ENCODE measurements around the gene KIF13A. TPM values are rescaled to one million over a fixed set of nuclear protein-coding genes. Genes with fewer than 3 reads are reported as not detected.
"Not testable (repeated sequence)": the region's sequence is repeated elsewhere in the genome, so short reads cannot be mapped to it uniquely, and the experiment has no call there.

Gene KIF13A
- total RNA-seq, 1 experiment from 2014 or later: 19.7 TPM

DNA sequence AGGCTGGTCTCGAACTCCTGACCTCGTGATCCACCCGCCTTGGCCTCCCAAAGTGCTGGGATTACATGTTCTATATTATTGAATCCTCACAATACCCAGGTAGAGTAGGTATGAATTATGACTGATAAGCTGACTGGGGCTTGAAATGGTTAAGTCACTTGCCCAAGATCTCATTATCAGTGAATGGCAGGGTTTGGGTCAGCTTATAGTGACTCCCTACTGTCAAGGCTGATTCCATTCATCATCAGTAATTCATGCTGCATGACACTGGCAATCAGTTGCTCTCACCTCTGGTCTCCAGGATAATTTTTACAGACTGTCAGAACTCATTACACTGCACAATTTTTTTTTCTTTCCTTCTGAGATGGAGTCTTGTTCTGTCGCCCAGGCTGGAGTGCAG, 127.6 kb downstream of the KIF13A start:
- no peaks in the 10 kb centered on the region for H3K27me3 ChIP-seq (replicated peaks; ENCODE audit: insufficient read depth, low read depth, low read length, poor library complexity)
- ChIA-PET CTCF (interaction anchor here (0.6 kb wide), 1 partner anchor 262 kb away, joined by 4 read pairs; no protein-coding TSS in a partner anchor), POLR2A (ENCODE audit: low non-redundant PET) (no interaction called here)
- TF ChIP-seq CTCF (conservative IDR thresholded peaks at IDR 0.05; ENCODE audit: low read depth, low read length): no peak
- no peak for TF ChIP-seq EZH2 (IDR thresholded peaks at IDR 0.05; ENCODE audit: borderline replicate concordance, low read depth, low read length, poor library complexity, severe bottlenecking)
- no TSS peak for BruUV-seq (replicated peaks)
- no peak overlapping the region for H3K4me3 ChIP-seq (ENCODE audit: low read depth, low read length, poor library complexity, severe bottlenecking)
- H3K4me1 ChIP-seq (ENCODE audit: insufficient read depth, low read length, poor library complexity, severe bottlenecking): no peaks in the 10 kb centered on the region
- intact Hi-C loops (cut with micrococcal nuclease; ENCODE audit: unreplicated experiment): no loop called here
- no peaks in the 10 kb centered on the region for H3K9me3 ChIP-seq (ENCODE audit: low read depth, low read length, poor library complexity, severe bottlenecking)
- no peaks in the 10 kb centered on the region for H3K36me3 ChIP-seq (ENCODE audit: insufficient read depth, low read length, poor library complexity, severe bottlenecking)
- no peak overlapping the region for H3K27ac ChIP-seq (ENCODE audit: low read depth, low read length, poor library complexity, severe bottlenecking)
- DNase-seq (ENCODE audit: low spot score): no peak

DNA sequence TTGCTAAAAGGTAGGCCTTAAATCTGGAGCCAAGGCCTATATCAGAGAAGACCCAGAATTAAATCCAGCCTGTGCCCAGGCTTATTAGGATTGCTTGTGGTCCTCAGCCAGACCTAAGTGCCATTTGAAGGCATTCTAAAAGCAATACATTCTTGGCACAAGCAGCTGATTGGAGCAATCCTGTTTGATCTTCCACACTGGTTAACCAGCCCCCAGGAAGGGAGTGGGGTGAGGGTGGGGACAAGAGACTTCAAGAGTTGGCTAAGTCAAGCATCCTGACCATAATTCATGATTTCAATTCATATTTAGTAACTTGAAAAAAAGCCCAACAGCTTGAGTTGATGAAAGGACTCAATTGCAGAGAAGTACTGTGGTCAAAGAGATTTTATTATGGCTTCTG, 128.9 kb downstream of the KIF13A start:
- intact Hi-C loops (cut with micrococcal nuclease; ENCODE audit: unreplicated experiment): no loop called here
- no peak for TF ChIP-seq EZH2 (IDR thresholded peaks at IDR 0.05; ENCODE audit: borderline replicate concordance, low read depth, low read length, poor library complexity, severe bottlenecking)
- TF ChIP-seq CTCF (conservative IDR thresholded peaks at IDR 0.05; ENCODE audit: low read depth, low read length): no peak
- no peak for DNase-seq (ENCODE audit: low spot score)
- ChIA-PET POLR2A (ENCODE audit: low non-redundant PET) (no interaction called here), CTCF (no interaction called here)
- Histone ChIP-seq H3K4me3 (ENCODE audit: low read depth, low read length, poor library complexity, severe bottlenecking) (no peak overlapping the region), H3K36me3 (ENCODE audit: insufficient read depth, low read length, poor library complexity, severe bottlenecking) (no peaks in the 10 kb centered on the region), H3K27me3 (replicated peaks; ENCODE audit: insufficient read depth, low read depth, low read length, poor library complexity) (no peaks in the 10 kb centered on the region), H3K4me1 (ENCODE audit: insufficient read depth, low read length, poor library complexity, severe bottlenecking) (no peaks in the 10 kb centered on the region), H3K27ac (ENCODE audit: low read depth, low read length, poor library complexity, severe bottlenecking) (no peak overlapping the region), H3K9me3 (ENCODE audit: low read depth, low read length, poor library complexity, severe bottlenecking) (no peaks in the 10 kb centered on the region)
- BruUV-seq (replicated peaks): no TSS peak

DNA sequence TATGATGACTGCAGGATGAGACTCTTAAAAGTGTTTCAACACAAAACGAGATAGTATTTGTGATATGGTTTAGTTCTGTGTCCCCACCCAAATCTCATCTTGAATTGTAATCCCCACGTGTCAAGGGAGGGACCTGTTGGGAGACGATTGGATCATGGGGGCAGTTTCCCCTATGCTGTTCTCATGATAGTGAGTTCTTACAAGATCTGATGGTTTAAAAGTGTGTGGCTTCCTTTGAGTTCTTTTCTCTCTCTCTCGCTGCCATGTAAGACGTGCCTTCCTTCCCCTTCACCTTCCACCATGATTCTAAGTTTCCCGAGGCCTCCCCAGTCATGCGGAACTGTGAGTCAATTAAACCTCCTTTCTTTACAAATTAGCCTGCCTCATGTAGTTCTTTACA, 130.2 kb downstream of the KIF13A start:
- H3K4me3 ChIP-seq (ENCODE audit: low read depth, low read length, poor library complexity, severe bottlenecking); DNase-seq (ENCODE audit: low spot score); H3K27ac ChIP-seq (ENCODE audit: low read depth, low read length, poor library complexity, severe bottlenecking); H3K9me3 ChIP-seq (ENCODE audit: low read depth, low read length, poor library complexity, severe bottlenecking); H3K27me3 ChIP-seq (replicated peaks; ENCODE audit: insufficient read depth, low read depth, low read length, poor library complexity); CTCF ChIA-PET; H3K36me3 ChIP-seq (ENCODE audit: insufficient read depth, low read length, poor library complexity, severe bottlenecking); intact Hi-C loops (cut with micrococcal nuclease; ENCODE audit: unreplicated experiment); H3K4me1 ChIP-seq (ENCODE audit: insufficient read depth, low read length, poor library complexity, severe bottlenecking); BruUV-seq (replicated peaks); POLR2A ChIA-PET (ENCODE audit: low non-redundant PET): not testable (repeated sequence)

- ChIA-PET POLR2A (ENCODE audit: low non-redundant PET) (no interaction called here), CTCF (no interaction called here)
- Histone ChIP-seq H3K27ac (ENCODE audit: low read depth, low read length, poor library complexity, severe bottlenecking) (no peak overlapping the region), H3K27me3 (replicated peaks; ENCODE audit: insufficient read depth, low read depth, low read length, poor library complexity) (no peaks in the 10 kb centered on the region), H3K9me3 (ENCODE audit: low read depth, low read length, poor library complexity, severe bottlenecking) (no peaks in the 10 kb centered on the region), H3K36me3 (ENCODE audit: insufficient read depth, low read length, poor library complexity, severe bottlenecking) (no peaks in the 10 kb centered on the region), H3K4me1 (ENCODE audit: insufficient read depth, low read length, poor library complexity, severe bottlenecking) (no peaks in the 10 kb centered on the region), H3K4me3 (ENCODE audit: low read depth, low read length, poor library complexity, severe bottlenecking) (no peak overlapping the region)
- intact Hi-C loops (cut with micrococcal nuclease; ENCODE audit: unreplicated experiment): no loop called here
- TF ChIP-seq EZH2 (IDR thresholded peaks at IDR 0.05; ENCODE audit: borderline replicate concordance, low read depth, low read length, poor library complexity, severe bottlenecking) (no peak), CTCF (conservative IDR thresholded peaks at IDR 0.05; ENCODE audit: low read depth, low read length) (no peak)
- DNase-seq (ENCODE audit: low spot score): no peak
- no TSS peak for BruUV-seq (replicated peaks)
Observed at GRCh38 chr6:17856306-17856705, 131.1 kb downstream of the KIF13A start.

Data from A673 (cell line).